Posterior vena cava (tissue), 2 donors: ENCODE results near the gene CBX5. TPM values are rescaled to one million over a fixed set of nuclear protein-coding genes. Genes with fewer than 3 reads are reported as not detected.

Experiments used
- DNase-seq: peaks from one replicate; pipeline ENCODE4 v3.0.0-alpha.2; 2020; ENCODE audit warnings: low spot score
- intact Hi-C, 2 donors: fragments of 100-400 bp; cut with DNase I; formaldehyde crosslinking; loops; one replicate each; pipeline versions ENCODE4 v1.14.1 to v1.14.2; 2022 to 2023
- total RNA-seq, 2 donors: library from RNA; stranded (reverse); fragmentation: NEBNext Ultra II Directional; extraction: Animal tissue kit (Norgen Biotek cat#: 25700); gene quantifications; one replicate each; pipeline ENCODE4 v1.2.1, GENCODE V29; 2021
- donor health status: DM: yes; HTN: yes; CAD: no.
- donor health status: DM: yes; HTN: yes; CAD: no.

CBX5 gene
- total RNA-seq, 2 donors from 2014 or later, result 46.2 to 56.2 TPM

- no peak for DNase-seq
- intact Hi-C loops, result no loop called here
Measured at GRCh38 chr12:54277823-54278276, 2.1 kb downstream of the CBX5 start.

- no peak for DNase-seq
- intact Hi-C loops, result no loop called here
Measured at GRCh38 chr12:54276368-54276767, 3.6 kb downstream of the CBX5 start.

GRCh38 chr12:54273981-54274380 is 5.9 kb downstream of the CBX5 start:
- DNase-seq, result no peak
- intact Hi-C loops, result no loop called here

- DNase-seq, result no peak
- intact Hi-C loops, result no loop called here
Measured at GRCh38 chr12:54272214-54272613, 7.7 kb downstream of the CBX5 start.

- intact Hi-C loops, result no loop called here
- no peak for DNase-seq
Measured at GRCh38 chr12:54270345-54270744, 9.6 kb downstream of the CBX5 start.

GRCh38 chr12:54266852-54267251 is 13.1 kb downstream of the CBX5 start:
- DNase-seq, result no peak
- intact Hi-C loops, result no loop called here

GRCh38 chr12:54265364-54265812 is 14.5 kb downstream of the CBX5 start:
- intact Hi-C loops, result no loop called here
- no peak for DNase-seq

GRCh38 chr12:54262403-54262925 is 17.5 kb downstream of the CBX5 start:
- intact Hi-C loops, result loop anchor here in 1 of 2 donors (5.0 kb wide), 1 partner anchor 1445 kb away; the partner anchor contains the start of gene ITGA7
- no peak for DNase-seq

- intact Hi-C loops, result loop anchor here in 1 of 2 donors (5.0 kb wide), 1 partner anchor 1445 kb away; the partner anchor contains the start of gene ITGA7
- DNase-seq, result no peak
Measured at GRCh38 chr12:54261815-54262402, 18.0 kb downstream of the CBX5 start.

- peak; percentile 87 for DNase-seq
- intact Hi-C loops, result loop anchor here (5.0 to 10.0 kb wide), 2 partner anchors 105 to 1448 kb away; partner anchors contain the start of genes GPR84 (in 1 of the 2) and ITGA7 (in 1 of the 2)
Measured at GRCh38 chr12:54259194-54260011, 20.5 kb downstream of the CBX5 start.

- no peak for DNase-seq
- intact Hi-C loops, result loop anchor here in 1 of 2 donors (10.0 kb wide), 1 partner anchor 107 kb away; the partner anchor contains the start of gene GPR84
Measured at GRCh38 chr12:54258201-54258681, 21.7 kb downstream of the CBX5 start.

GRCh38 chr12:54257332-54257731 is 22.6 kb downstream of the CBX5 start:
- intact Hi-C loops, result loop anchor here in 1 of 2 donors (10.0 kb wide), 1 partner anchor 107 kb away; the partner anchor contains the start of gene GPR84
- no peak for DNase-seq

- intact Hi-C loops, result loop anchor here in 1 of 2 donors (10.0 kb wide), 1 partner anchor 112 kb away; the partner anchor contains the start of gene GPR84
- no peak for DNase-seq
Measured at GRCh38 chr12:54253240-54253639, 26.7 kb downstream of the CBX5 start.

GRCh38 chr12:54251667-54252284 is 28.1 kb downstream of the CBX5 start:
- no peak for DNase-seq
- intact Hi-C loops, result loop anchor here in 1 of 2 donors (10.0 kb wide), 1 partner anchor 113 kb away; the partner anchor contains the start of gene GPR84

- intact Hi-C loops, result loop anchor here in 1 of 2 donors (10.0 kb wide), 1 partner anchor 105 kb away; no protein-coding TSS in a partner anchor
- no peak for DNase-seq
Measured at GRCh38 chr12:54249489-54249888, 30.4 kb downstream of the CBX5 start.

GRCh38 chr12:54246011-54246641 is 33.8 kb downstream of the CBX5 start:
- DNase-seq, result no peak
- intact Hi-C loops, result loop anchor here in 1 of 2 donors (10.0 kb wide), 1 partner anchor 109 kb away; no protein-coding TSS in a partner anchor

GRCh38 chr12:54240971-54241588 is 38.8 kb downstream of the CBX5 start:
- intact Hi-C loops, result loop anchor here in 1 of 2 donors (10.0 kb wide), 1 partner anchor 114 kb away; no protein-coding TSS in a partner anchor
- no peak for DNase-seq

- intact Hi-C loops, result loop anchor here in 1 of 2 donors (10.0 kb wide), 1 partner anchor 115 kb away; no protein-coding TSS in a partner anchor
- no peak for DNase-seq
Measured at GRCh38 chr12:54240129-54240528, 39.8 kb downstream of the CBX5 start.
